Pancreas (tissue), 10 donors: ENCODE measurements around the gene POP4. TPM values are rescaled to one million over a fixed set of nuclear protein-coding genes. Genes with fewer than 3 reads are reported as not detected.

Experiments used
- ATAC-seq, 4 donors: fragments of 200-7000 bp; cut with Tn5 transposase; one replicate each; pipeline versions ENCODE4 v1.8.0 to v1.9.1; 2020; ENCODE audit warnings: mild to moderate bottlenecking in 4 of 4, moderate library complexity in 4 of 4
- DNase-seq, 6 donors: peaks; one replicate each; pipeline ENCODE4 v3.0.0-alpha.2; 2020
- FAIRE-seq: peaks from 2 replicates; lab custom pipeline; 2012; peaks lifted over from hg19 to GRCh38; lab: Jason Lieb, UNC
- H3K27ac ChIP-seq, 4 donors: fragments of 200-600 bp; sonication (generic); 1 replicate in 3 of 4; 2 replicates in 1 of 4; pipeline versions ENCODE4 v1.5.0 to v1.8.0; 2020
- H3K27me3 ChIP-seq, 4 donors: fragments of 200-600 bp; one replicate each; pipeline ENCODE4 v1.8.0; 2021
- H3K36me3 ChIP-seq, 3 donors: fragments of 200-600 bp; sonication (generic) in 1 of 3; one replicate each; pipeline versions ENCODE4 v1.5.0 to v1.8.0; 2020 to 2021
- H3K4me1 ChIP-seq, 3 donors: fragments of 200-600 bp; one replicate each; pipeline ENCODE4 v1.8.0; 2021
- H3K4me3 ChIP-seq, 4 donors: fragments of 200-600 bp; sonication (generic) in 2 of 4; one replicate each; pipeline versions ENCODE4 v1.5.0 to v1.8.0; 2020 to 2021
- H3K9me3 ChIP-seq, 4 donors: fragments of 200-600 bp; one replicate each; pipeline ENCODE4 v1.8.0; 2021
- WGBS, 2 donors: extraction: QIAGEN DNeasy Blood & Tissue Kit; methylation state at CpG; one replicate each; pipeline ENCODE4 v1.1.7; 2013; 5-methylcytosine and 5-hydroxymethylcytosine counted together
- intact Hi-C, 3 donors: fragments of 100-400 bp; cut with DNase I; formaldehyde crosslinking; loops; one replicate each; pipeline versions ENCODE4 v1.11.1 to v1.14.2; 2022
- polyA plus RNA-seq, 2 donors: library from polyadenylated mRNA; stranded (reverse); fragments of 200-250 nt; gene quantifications; one replicate each; pipeline ENCODE4 v1.2.3, GENCODE V29; 2013
- total RNA-seq, 6 donors: library from RNA; stranded (reverse); fragmentation: NEBNext Ultra II Directional in 4 of 6; extraction: Animal tissue kit (Norgen Biotek cat#: 25700) in 4 of 6; gene quantifications; one replicate each; pipeline versions ENCODE4 v1.2.1 to v1.2.4, GENCODE V29; 2021 to 2023
- TF ChIP-seq, protein P1 (sequence below), 4 donors: fragments of 200-600 bp; sonication (generic) in 3 of 4; IDR thresholded peaks; one replicate each; pipeline versions ENCODE4 v1.5.0 to v1.8.0; 2021; ENCODE audit warnings: antibody characterized with exemption in 4 of 4
- donor health status: healthy with polysubstance abuse.
- donor health status: DM: no; HTN: no; CAD: no; lungs with moderate emphysema.
- donor health status: DM: no; HTN: no; CAD: no.
- donor health status: control.
- donor health status: control.
- donor health status: Bipolar disorder and iron deficiency.
- donor health status: DM: yes; HTN: yes; CAD: no.
- donor health status: DM: no; HTN: no; CAD: no.
- donor health status: DM: no; HTN: no; CAD: no.
- donor health status: DM: yes; HTN: yes; CAD: no.

POP4 gene
- total and polyA plus RNA-seq, 8 donors, result 14.3 to 50.3 (median 25.0) TPM

DNA sequence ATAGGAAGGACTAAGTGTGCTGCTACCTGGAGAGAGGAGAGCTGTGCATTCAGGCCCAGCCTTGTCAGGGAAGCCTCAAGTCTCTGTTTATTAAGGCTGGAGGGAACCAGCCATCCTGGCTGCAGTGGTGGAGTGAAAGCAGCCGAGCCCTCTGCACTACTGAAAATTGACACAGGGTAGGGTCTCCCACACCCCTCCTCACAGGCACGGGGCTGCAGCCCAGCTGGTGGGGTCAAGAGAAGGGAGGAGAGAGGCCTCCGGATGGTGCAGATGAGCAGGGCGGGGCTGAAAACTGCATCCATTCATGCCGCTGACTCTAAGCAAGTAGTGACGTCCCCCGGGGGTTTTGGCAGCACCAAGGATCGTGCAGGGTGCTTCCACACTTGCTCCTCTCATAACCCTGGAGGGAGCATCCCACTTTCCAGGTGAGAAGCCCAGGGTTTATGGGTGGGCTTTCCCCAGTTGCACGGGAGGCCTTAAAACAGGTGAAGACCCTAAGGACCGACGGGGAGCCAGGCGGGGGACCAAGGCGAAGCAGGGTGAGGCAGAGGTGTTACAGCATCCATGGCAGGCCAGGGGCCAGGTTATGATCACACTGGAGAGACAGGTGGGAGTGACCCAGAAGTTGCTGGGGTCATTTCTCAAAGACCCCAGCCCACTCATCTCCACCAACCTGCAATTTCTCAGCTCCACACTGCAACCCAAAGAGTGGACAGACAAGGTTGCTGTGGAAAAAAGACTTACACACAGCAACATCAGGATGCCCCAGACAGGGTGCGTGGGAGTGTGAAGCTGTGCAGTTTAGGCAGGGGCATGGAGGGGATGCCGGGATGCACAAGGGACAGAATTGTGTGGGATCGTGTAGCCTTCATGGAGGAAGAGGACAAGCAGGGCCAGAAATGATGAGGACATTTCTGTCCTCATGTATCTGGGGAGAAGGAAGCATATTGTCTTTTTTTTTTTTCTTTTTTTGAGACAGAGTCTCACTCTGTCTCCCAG, 43.5 kb upstream of the POP4 start:
- intact Hi-C loops, result no loop called here
- DNase-seq (no peak), FAIRE-seq (no peak)

DNA sequence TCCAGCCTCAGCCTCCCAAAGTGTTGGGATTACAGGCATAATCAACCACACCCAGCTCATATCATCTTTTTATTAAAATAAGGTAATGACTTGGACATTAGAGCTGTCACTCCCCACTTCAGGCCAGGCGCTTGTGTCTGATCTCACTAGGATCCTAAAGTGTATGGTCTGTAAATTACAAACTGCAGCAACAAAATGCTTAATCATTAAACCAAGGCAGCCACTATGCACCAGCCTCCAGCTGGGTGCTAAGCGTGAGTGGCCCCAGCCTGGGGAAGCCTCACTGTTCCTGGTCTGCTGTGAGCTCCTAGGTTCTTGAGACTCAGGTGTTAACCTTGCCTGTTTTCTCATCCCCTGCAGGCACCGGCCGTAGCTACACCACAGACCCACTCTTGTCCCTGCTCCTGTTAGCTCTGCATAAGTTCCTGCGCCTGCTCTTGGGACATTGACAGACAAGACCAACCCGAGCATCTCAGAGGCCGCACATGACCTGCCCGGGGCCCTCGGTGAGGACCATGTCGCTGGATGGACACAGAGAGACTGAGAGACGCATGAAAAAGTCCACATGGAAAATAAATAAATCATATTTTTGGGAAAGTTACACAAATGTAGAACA, 42.5 kb upstream of the POP4 start:
- Histone ChIP-seq H3K27ac (no peak overlapping the region), H3K9me3 (no peaks in the 10 kb centered on the region), H3K27me3 (no peaks in the 10 kb centered on the region), H3K4me3 (no peak overlapping the region), H3K36me3 (no peaks in the 10 kb centered on the region), H3K4me1 (no peaks in the 10 kb centered on the region)
- ATAC-seq, result peak; percentile 46 to 82 (median 60)
- no peak for FAIRE-seq
- WGBS, 2 donors, result 25 to 33% methylated on average over 11 of the region's 11 CpGs
- intact Hi-C loops, result no loop called here
- peak in 1 of 6 donors; percentile 24 for DNase-seq
- TF ChIP-seq, protein P1, sequence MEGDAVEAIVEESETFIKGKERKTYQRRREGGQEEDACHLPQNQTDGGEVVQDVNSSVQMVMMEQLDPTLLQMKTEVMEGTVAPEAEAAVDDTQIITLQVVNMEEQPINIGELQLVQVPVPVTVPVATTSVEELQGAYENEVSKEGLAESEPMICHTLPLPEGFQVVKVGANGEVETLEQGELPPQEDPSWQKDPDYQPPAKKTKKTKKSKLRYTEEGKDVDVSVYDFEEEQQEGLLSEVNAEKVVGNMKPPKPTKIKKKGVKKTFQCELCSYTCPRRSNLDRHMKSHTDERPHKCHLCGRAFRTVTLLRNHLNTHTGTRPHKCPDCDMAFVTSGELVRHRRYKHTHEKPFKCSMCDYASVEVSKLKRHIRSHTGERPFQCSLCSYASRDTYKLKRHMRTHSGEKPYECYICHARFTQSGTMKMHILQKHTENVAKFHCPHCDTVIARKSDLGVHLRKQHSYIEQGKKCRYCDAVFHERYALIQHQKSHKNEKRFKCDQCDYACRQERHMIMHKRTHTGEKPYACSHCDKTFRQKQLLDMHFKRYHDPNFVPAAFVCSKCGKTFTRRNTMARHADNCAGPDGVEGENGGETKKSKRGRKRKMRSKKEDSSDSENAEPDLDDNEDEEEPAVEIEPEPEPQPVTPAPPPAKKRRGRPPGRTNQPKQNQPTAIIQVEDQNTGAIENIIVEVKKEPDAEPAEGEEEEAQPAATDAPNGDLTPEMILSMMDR (IDR thresholded peaks at IDR 0.05), result no peak

More for the DNA sequence above, 43.5 kb upstream of the POP4 start:
- Histone ChIP-seq H3K9me3 (no peaks in the 10 kb centered on the region), H3K27ac (no peak overlapping the region), H3K4me1 (no peaks in the 10 kb centered on the region), H3K27me3 (no peaks in the 10 kb centered on the region), H3K4me3 (no peak overlapping the region), H3K36me3 (no peaks in the 10 kb centered on the region)
- ATAC-seq, result no peak
- 68 to 77% methylated on average over 16 of the region's 16 CpGs for WGBS, 2 donors
- TF ChIP-seq, protein P1 (IDR thresholded peaks at IDR 0.05), result no peak

DNA sequence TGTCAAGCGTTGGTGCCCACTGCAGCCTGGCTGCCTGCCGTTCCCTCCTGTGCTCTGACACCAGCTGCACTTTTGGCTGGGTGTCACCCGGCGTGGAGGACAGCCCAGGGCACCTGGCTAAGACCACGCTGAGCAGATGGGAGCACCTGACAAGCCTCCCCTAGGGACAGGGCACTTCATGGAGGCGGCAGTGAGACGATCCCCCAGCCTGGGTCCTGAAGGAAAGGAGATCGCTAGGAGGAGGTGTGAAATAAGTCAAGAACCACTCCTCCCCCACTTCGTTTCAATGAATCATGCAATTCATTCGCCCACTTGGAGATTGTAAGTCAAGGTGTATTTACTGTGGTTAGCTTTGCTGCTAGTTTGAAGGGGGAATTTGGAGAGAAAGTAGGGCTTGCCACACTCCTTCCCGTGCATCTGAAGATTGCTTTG, 41.5 kb upstream of the POP4 start:
- peak; percentile 52 to 83 (median 58) for ATAC-seq
- intact Hi-C loops, result no loop called here
- peak in 3 of 6 donors; percentile 27 to 61 (median 36) for DNase-seq
- TF ChIP-seq, protein P1 (IDR thresholded peaks at IDR 0.05), result no peak
- H3K9me3 ChIP-seq, result no peaks in the 10 kb centered on the region
- H3K27me3 ChIP-seq, result no peaks in the 10 kb centered on the region
- 21 to 25% methylated on average over 11 of the region's 11 CpGs for WGBS, 2 donors
- H3K27ac ChIP-seq, result no peak overlapping the region
- no peaks in the 10 kb centered on the region for H3K36me3 ChIP-seq
- no peak for FAIRE-seq
- H3K4me1 ChIP-seq, result no peaks in the 10 kb centered on the region
- no peak overlapping the region for H3K4me3 ChIP-seq

DNA sequence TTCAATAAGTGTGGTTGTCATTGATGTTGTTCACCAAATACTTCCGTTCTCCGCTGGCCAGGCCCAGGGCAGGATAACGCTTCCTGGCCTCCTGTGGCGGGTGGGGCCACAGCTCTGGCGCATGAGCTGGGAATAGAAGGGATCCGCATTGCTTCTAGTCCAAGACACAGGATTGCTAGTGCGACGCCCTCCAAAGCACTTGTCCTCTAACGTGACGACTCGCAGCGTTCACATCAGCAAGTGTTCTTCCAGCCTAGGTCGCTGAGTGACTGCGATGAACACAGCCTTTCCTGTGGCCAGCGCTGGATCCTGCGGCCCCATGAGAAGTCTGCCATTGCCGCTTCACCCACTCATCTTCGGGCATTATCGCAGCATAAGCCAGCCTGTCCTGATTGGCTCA, 40.9 kb upstream of the POP4 start:
- H3K36me3 ChIP-seq, result no peaks in the 10 kb centered on the region
- TF ChIP-seq, protein P1 (IDR thresholded peaks at IDR 0.05), result no peak
- no peak for ATAC-seq
- H3K9me3 ChIP-seq, result no peaks in the 10 kb centered on the region
- H3K27ac ChIP-seq, result no peak overlapping the region
- H3K4me3 ChIP-seq, result no peak overlapping the region
- FAIRE-seq, result no peak
- H3K27me3 ChIP-seq, result no peaks in the 10 kb centered on the region
- DNase-seq, result no peak
- H3K4me1 ChIP-seq, result no peaks in the 10 kb centered on the region
- WGBS, 2 donors, result 91 to 92% methylated on average over 19 of the region's 19 CpGs
- intact Hi-C loops, result no loop called here
